Vagina (tissue), 2 donors: ENCODE measurements around the gene FYB2. TPM values are rescaled to one million over a fixed set of nuclear protein-coding genes. Genes with fewer than 3 reads are reported as not detected.

Experiments
- DNase-seq, 2 donors: peaks; one replicate each; pipeline ENCODE4 v3.0.0-alpha.2; 2017; ENCODE audit errors: extremely low spot score in 2 of 2
- H3K27ac ChIP-seq: fragments of 200-600 bp; sonication (generic); one replicate; pipeline ENCODE4 v1.5.1; 2019
- H3K27me3 ChIP-seq: fragments of 200-600 bp; sonication (generic); one replicate; pipeline ENCODE4 v1.5.1; 2019
- H3K36me3 ChIP-seq, 2 donors: fragments of 200-600 bp; sonication (generic); one replicate each; pipeline ENCODE4 v1.5.1; 2017 to 2019
- H3K4me1 ChIP-seq: fragments of 200-600 bp; sonication (generic); one replicate; pipeline ENCODE4 v1.5.1; 2019
- H3K4me3 ChIP-seq, 2 donors: fragments of 200-600 bp; sonication (generic); 1 replicate in 1 of 2; 2 replicates in 1 of 2; pipeline ENCODE4 v1.5.1; 2016 to 2019
- H3K9me3 ChIP-seq: fragments of 200-600 bp; sonication (generic); one replicate; pipeline ENCODE4 v1.5.1; 2019
- CTCF ChIP-seq, 3 experiments: fragments of 450-650 bp in 2 of 3; fragments of 200-600 bp in 1 of 3; sonication (generic) in 1 of 3; IDR thresholded peaks; one replicate each; pipeline ENCODE4 v1.5.1; 2017 to 2019; ENCODE audit warnings: antibody characterized with exemption in 3 of 3, mild to moderate bottlenecking in 2 of 3, moderate library complexity in 2 of 3
- POLR2A ChIP-seq, 2 donors: fragments of 450-650 bp; IDR thresholded peaks; one replicate each; pipeline ENCODE4 v1.6.1; 2017; ENCODE audit warnings: antibody characterized with exemption in 2 of 2, mild to moderate bottlenecking in 2 of 2, moderate library complexity in 2 of 2
- POLR2AphosphoS5 ChIP-seq, 2 donors: sonication (generic); formaldehyde crosslinking; IDR thresholded peaks; one replicate each; pipeline ENCODE4 v1.9.0; 2017; ENCODE audit warnings: antibody characterized with exemption in 2 of 2, mild to moderate bottlenecking in 2 of 2, low read depth in 1 of 2; ENCODE audit not compliant: insufficient read depth in 1 of 2
- intact Hi-C: fragments of 100-400 bp; cut with DNase I; formaldehyde crosslinking; loops from one replicate; pipeline ENCODE4 v1.15.1; 2023
- total RNA-seq: library from RNA; depleted of rRNA; stranded (reverse); fragments of >200 nt; gene quantifications from one replicate; pipeline ENCODE4 v1.2.3, GENCODE V29; 2016

Gene FYB2
- total RNA-seq, 1 donor from 2014 or later: not detected

GRCh38 chr1:56830052-56830451, 10.8 kb upstream of the FYB2 start:
- TF ChIP-seq POLR2AphosphoS5 (IDR thresholded peaks at IDR 0.05; ENCODE audit: insufficient read depth in 1 of 2, low read depth in 1 of 2): no peak
- TF ChIP-seq CTCF (IDR thresholded peaks at IDR 0.05): no peak
- no peak for TF ChIP-seq POLR2A (IDR thresholded peaks at IDR 0.05)
- Histone ChIP-seq H3K4me1 (no peaks in the 10 kb centered on the region), H3K36me3 (no peaks in the 10 kb centered on the region), H3K9me3 (no peaks in the 10 kb centered on the region), H3K4me3 (no peak overlapping the region), H3K27me3 (no peaks in the 10 kb centered on the region), H3K27ac (no peak overlapping the region)
- DNase-seq: no peak
- intact Hi-C loops: no loop called here

DNA sequence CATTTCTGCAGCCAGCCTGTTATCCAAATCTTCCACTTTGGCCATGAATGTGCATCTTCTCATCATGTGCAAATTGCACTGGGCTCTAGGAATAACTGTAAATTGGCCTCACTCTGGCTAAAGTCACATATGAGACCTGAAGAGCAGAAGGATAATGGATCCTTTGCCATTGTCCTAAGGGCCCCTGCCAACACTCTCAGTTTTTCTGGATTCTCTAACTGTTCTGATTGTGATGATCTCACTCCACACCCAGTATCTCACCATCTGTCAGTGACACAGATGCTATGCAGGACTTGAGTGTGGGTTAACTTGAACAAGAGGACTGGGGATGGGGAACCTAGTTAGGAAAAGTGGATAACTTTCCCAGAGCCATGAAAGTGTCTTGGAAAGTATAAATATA, 8.5 kb upstream of the FYB2 start:
- intact Hi-C loops: no loop called here

DNA sequence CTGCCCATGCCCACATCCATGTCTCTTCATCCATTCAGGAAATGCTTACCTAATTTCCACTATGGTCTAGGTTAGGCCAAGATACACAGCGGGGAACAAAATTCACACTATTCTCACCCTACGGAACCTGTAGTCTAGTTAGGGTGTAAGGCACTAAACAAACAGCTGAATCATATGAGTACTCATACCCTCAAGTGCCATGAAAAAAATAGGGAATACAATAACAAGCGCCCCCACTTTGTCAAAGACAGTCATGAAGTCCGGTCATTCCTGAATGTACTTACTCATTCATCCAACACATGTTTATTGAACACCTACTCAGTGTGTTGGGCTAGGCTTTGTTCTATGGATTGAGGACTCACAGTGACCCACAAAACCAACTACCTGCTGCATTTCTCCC, 6.2 kb upstream of the FYB2 start:
- TF ChIP-seq POLR2AphosphoS5 (IDR thresholded peaks at IDR 0.05; ENCODE audit: insufficient read depth in 1 of 2, low read depth in 1 of 2) (no peak), POLR2A (IDR thresholded peaks at IDR 0.05) (no peak), CTCF (IDR thresholded peaks at IDR 0.05) (no peak)
- Histone ChIP-seq H3K9me3 (no peaks in the 10 kb centered on the region), H3K4me3 (no peak overlapping the region), H3K27ac (no peak overlapping the region), H3K36me3 (no peaks in the 10 kb centered on the region), H3K27me3 (no peaks in the 10 kb centered on the region), H3K4me1 (peaks cover 4% of the 10 kb centered on the region)
- intact Hi-C loops: no loop called here
- DNase-seq: no peak

More for the DNA sequence above, 8.5 kb upstream of the FYB2 start:
- H3K4me3 ChIP-seq: no peak overlapping the region
- no peak overlapping the region for H3K27ac ChIP-seq
- no peaks in the 10 kb centered on the region for H3K9me3 ChIP-seq
- H3K36me3 ChIP-seq: no peaks in the 10 kb centered on the region
- no peaks in the 10 kb centered on the region for H3K27me3 ChIP-seq
- no peaks in the 10 kb centered on the region for H3K4me1 ChIP-seq
- no peak for DNase-seq
- TF ChIP-seq POLR2AphosphoS5 (IDR thresholded peaks at IDR 0.05; ENCODE audit: insufficient read depth in 1 of 2, low read depth in 1 of 2) (no peak), CTCF (IDR thresholded peaks at IDR 0.05) (no peak), POLR2A (IDR thresholded peaks at IDR 0.05) (no peak)

- Histone ChIP-seq H3K4me3 (no peak overlapping the region), H3K36me3 (no peaks in the 10 kb centered on the region), H3K27ac (no peak overlapping the region), H3K27me3 (no peaks in the 10 kb centered on the region), H3K9me3 (no peaks in the 10 kb centered on the region), H3K4me1 (peaks cover 4% of the 10 kb centered on the region)
- DNase-seq: no peak
- intact Hi-C loops: no loop called here
- no peak for TF ChIP-seq POLR2AphosphoS5 (IDR thresholded peaks at IDR 0.05; ENCODE audit: insufficient read depth in 1 of 2, low read depth in 1 of 2)
Observed at GRCh38 chr1:56824938-56825337, 5.7 kb upstream of the FYB2 start.

GRCh38 chr1:56824271-56824670, 5.1 kb upstream of the FYB2 start:
- no peaks in the 10 kb centered on the region for H3K27me3 ChIP-seq
- H3K4me3 ChIP-seq: no peak overlapping the region
- no peak overlapping the region for H3K27ac ChIP-seq
- no peak for TF ChIP-seq CTCF (IDR thresholded peaks at IDR 0.05)
- TF ChIP-seq POLR2A (IDR thresholded peaks at IDR 0.05): no peak
- no peak for TF ChIP-seq POLR2AphosphoS5 (IDR thresholded peaks at IDR 0.05; ENCODE audit: insufficient read depth in 1 of 2, low read depth in 1 of 2)
- peaks cover 10% of the 10 kb centered on the region for H3K4me1 ChIP-seq
- intact Hi-C loops: no loop called here
- DNase-seq: no peak
- H3K9me3 ChIP-seq: no peaks in the 10 kb centered on the region
- H3K36me3 ChIP-seq: no peaks in the 10 kb centered on the region

DNA sequence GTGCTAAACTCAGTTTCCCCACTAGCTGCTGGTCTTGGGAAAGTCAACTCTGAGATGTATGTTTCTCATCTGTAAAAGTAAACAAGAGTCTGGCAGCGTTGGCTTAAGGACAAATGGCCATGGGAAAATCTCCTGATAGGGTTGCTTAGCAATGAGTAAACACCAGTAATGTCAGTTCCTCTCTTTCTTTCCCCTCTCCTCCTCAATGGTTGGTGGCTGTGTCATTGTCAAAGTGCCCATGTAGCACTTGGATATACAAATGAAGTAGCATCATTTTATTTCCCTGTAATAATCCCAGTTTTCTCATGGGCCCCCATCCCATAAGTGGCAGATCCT, 2.2 kb upstream of the FYB2 start:
- peaks cover 17% of the 10 kb centered on the region for H3K4me1 ChIP-seq
- H3K9me3 ChIP-seq: no peaks in the 10 kb centered on the region
- intact Hi-C loops: no loop called here
- DNase-seq: no peak
- no peak for TF ChIP-seq CTCF (IDR thresholded peaks at IDR 0.05)
- TF ChIP-seq POLR2A (IDR thresholded peaks at IDR 0.05): no peak
- TF ChIP-seq POLR2AphosphoS5 (IDR thresholded peaks at IDR 0.05; ENCODE audit: insufficient read depth in 1 of 2, low read depth in 1 of 2): no peak
- no peaks in the 10 kb centered on the region for H3K27me3 ChIP-seq
- no peak overlapping the region for H3K4me3 ChIP-seq
- H3K27ac ChIP-seq: no peak overlapping the region
- H3K36me3 ChIP-seq: no peaks in the 10 kb centered on the region
